NT2/D1 (cell line): ENCODE measurements around the gene SCYL3.

ENCODE experiments used
- DNase-seq: peaks from one replicate; pipeline ENCODE4 v3.0.0-alpha.2; 2011; ENCODE audit warnings: low read depth, low spot score
- H3K27me3 ChIP-seq: 2 replicates; pipeline ENCODE4 v1.6.0; 2011; ENCODE audit warnings: mild to moderate bottlenecking; ENCODE audit not compliant: insufficient read length, insufficient read depth
- H3K36me3 ChIP-seq: 2 replicates; pipeline ENCODE4 v1.6.1; 2011; ENCODE audit warnings: mild to moderate bottlenecking, low read length, mixed read lengths; ENCODE audit not compliant: insufficient read depth, insufficient read length
- H3K4me1 ChIP-seq: 2 replicates; pipeline ENCODE4 v1.5.1; 2011; ENCODE audit not compliant: insufficient read depth, insufficient read length
- H3K4me3 ChIP-seq: 2 replicates; pipeline ENCODE4 v1.5.1; 2011; ENCODE audit warnings: low read depth; ENCODE audit not compliant: insufficient read length
- H3K9ac ChIP-seq: 2 replicates; pipeline ENCODE4 v1.6.0; 2011; ENCODE audit warnings: low read depth; ENCODE audit not compliant: insufficient read length
- H3K9me3 ChIP-seq: 2 replicates; pipeline ENCODE4 v1.5.1; 2011; ENCODE audit warnings: mild to moderate bottlenecking, low read length; ENCODE audit not compliant: insufficient read depth
- SUZ12 ChIP-seq: IDR thresholded peaks from 2 replicates; pipeline ENCODE4 v1.6.1; 2011; ENCODE audit not compliant: insufficient read length, insufficient read depth; ENCODE audit errors: extremely low read depth
- YY1 ChIP-seq: IDR thresholded peaks from 2 replicates; pipeline ENCODE4 v1.6.1; 2011; ENCODE audit not compliant: insufficient read length, insufficient read depth
- ZNF274 ChIP-seq: IDR thresholded peaks from 2 replicates; pipeline ENCODE4 v1.6.1; 2011; ENCODE audit warnings: mild to moderate bottlenecking, low read depth, low read length

SCYL3 gene

GRCh38 chr1:169886931-169887330, 6.8 kb downstream of the SCYL3 start:
- no peak overlapping the region for H3K9ac ChIP-seq
- H3K27me3 ChIP-seq = no peaks in the 10 kb centered on the region
- H3K36me3 ChIP-seq = peaks cover 47% of the 10 kb centered on the region
- H3K4me1 ChIP-seq = no peaks in the 10 kb centered on the region
- H3K4me3 ChIP-seq = no peak overlapping the region
- H3K9me3 ChIP-seq = peaks cover 4% of the 10 kb centered on the region; the same call in 1 of the 2 replicates
- TF ChIP-seq SUZ12 (no peak), ZNF274 (no peak), YY1 (no peak)
- no peak for DNase-seq

- DNase-seq = no peak
- no peak overlapping the region for H3K4me3 ChIP-seq
- TF ChIP-seq YY1 (no peak), SUZ12 (no peak), ZNF274 (no peak)
- no peaks in the 10 kb centered on the region for H3K27me3 ChIP-seq
- H3K9me3 ChIP-seq = peaks cover 9% of the 10 kb centered on the region; the same call in 1 of the 2 replicates
- H3K9ac ChIP-seq = no peak overlapping the region
- peaks cover 52% of the 10 kb centered on the region for H3K36me3 ChIP-seq
- H3K4me1 ChIP-seq = no peaks in the 10 kb centered on the region
Measured at GRCh38 chr1:169886422-169886821, 7.3 kb downstream of the SCYL3 start.

DNA sequence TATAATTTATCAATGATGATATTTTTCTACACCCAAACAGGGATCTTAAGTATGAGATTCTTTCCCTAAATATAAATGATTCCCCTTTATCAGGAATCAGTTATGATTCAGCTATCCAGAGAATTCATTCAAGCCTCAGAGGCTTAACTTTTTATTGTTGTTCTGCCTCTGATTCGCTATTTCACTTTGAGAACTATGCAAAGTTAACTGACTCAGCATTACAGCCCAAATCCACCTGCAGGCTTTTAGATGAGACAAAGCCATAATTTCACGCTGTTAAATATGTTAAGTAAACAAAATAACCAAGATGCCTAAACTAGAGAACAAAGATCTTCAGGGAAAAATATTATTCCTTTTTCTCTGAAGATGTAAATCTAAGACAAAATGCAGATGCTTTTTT, 8.5 kb downstream of the SCYL3 start:
- no peak overlapping the region for H3K4me3 ChIP-seq
- no peak for TF ChIP-seq YY1
- TF ChIP-seq SUZ12 = no peak
- no peak for TF ChIP-seq ZNF274

GRCh38 chr1:169884634-169885033, 9.1 kb downstream of the SCYL3 start:
- Histone ChIP-seq H3K9me3 (peaks cover 9% of the 10 kb centered on the region; the same call in 1 of the 2 replicates), H3K4me1 (no peaks in the 10 kb centered on the region), H3K4me3 (no peak overlapping the region), H3K9ac (no peak overlapping the region), H3K36me3 (peaks cover 54% of the 10 kb centered on the region), H3K27me3 (no peaks in the 10 kb centered on the region)
- no peak for DNase-seq
- no peak for TF ChIP-seq YY1
- no peak for TF ChIP-seq SUZ12
- TF ChIP-seq ZNF274 = no peak

More for the DNA sequence above, 8.5 kb downstream of the SCYL3 start:
- no peaks in the 10 kb centered on the region for H3K27me3 ChIP-seq
- no peak for DNase-seq
- no peaks in the 10 kb centered on the region for H3K4me1 ChIP-seq
- H3K36me3 ChIP-seq = peaks cover 52% of the 10 kb centered on the region
- H3K9me3 ChIP-seq = peaks cover 9% of the 10 kb centered on the region; the same call in 1 of the 2 replicates
- H3K9ac ChIP-seq = no peak overlapping the region

DNA sequence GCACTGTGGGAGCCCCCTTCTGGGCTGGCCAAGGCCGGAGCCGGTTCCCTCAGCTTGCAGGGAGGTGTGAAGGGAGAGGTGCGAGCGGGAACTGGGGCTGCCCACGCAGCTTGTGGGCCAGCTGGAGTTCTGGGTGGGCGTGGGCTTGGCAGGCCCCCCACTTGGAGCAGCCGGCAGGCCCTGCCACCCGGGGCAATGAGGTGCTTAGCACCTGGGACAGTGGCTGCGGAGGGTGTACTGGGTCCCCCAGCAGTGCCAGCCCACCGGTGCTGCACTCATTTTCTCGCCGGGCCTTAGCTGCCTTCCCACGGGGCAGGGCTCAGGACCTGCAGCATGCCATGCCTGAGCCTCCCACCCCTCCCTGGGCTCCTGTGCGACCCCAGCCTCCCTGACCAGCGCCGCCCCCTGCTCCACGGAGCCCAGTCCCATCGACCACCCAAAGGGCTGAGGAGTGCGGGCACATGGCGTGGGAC, 11.6 kb downstream of the SCYL3 start:
- Histone ChIP-seq H3K9me3 (peaks cover 9% of the 10 kb centered on the region; the same call in 1 of the 2 replicates), H3K9ac (no peak overlapping the region), H3K27me3 (no peaks in the 10 kb centered on the region), H3K36me3 (peaks cover 54% of the 10 kb centered on the region), H3K4me1 (no peaks in the 10 kb centered on the region), H3K4me3 (no peak overlapping the region)
- TF ChIP-seq SUZ12 = no peak
- TF ChIP-seq YY1 = no peak
- no peak for TF ChIP-seq ZNF274
- DNase-seq = no peak

- H3K9ac ChIP-seq = no peak overlapping the region
- no peaks in the 10 kb centered on the region for H3K4me1 ChIP-seq
- DNase-seq = no peak
- H3K36me3 ChIP-seq = peaks cover 62% of the 10 kb centered on the region
- TF ChIP-seq SUZ12 (no peak), YY1 (no peak), ZNF274 (no peak)
- peaks cover 11% of the 10 kb centered on the region; the same call in 1 of the 2 replicates for H3K9me3 ChIP-seq
- H3K27me3 ChIP-seq = no peaks in the 10 kb centered on the region
- no peak overlapping the region for H3K4me3 ChIP-seq
Measured at GRCh38 chr1:169879034-169879840, 14.5 kb downstream of the SCYL3 start.

GRCh38 chr1:169878498-169878897, 15.2 kb downstream of the SCYL3 start:
- H3K4me3 ChIP-seq = no peak overlapping the region
- H3K9me3 ChIP-seq = peaks cover 18% of the 10 kb centered on the region; the same call in 1 of the 2 replicates
- no peaks in the 10 kb centered on the region for H3K27me3 ChIP-seq
- TF ChIP-seq YY1 = no peak
- TF ChIP-seq SUZ12 = no peak
- no peak for TF ChIP-seq ZNF274
- H3K9ac ChIP-seq = no peak overlapping the region
- DNase-seq = no peak
- no peaks in the 10 kb centered on the region for H3K4me1 ChIP-seq
- H3K36me3 ChIP-seq = peaks cover 69% of the 10 kb centered on the region
